Measurements from ENCODE around the gene NRROS. TPM values are rescaled to one million over a fixed set of nuclear protein-coding genes. Genes with fewer than 3 reads are reported as not detected.

The NRROS gene
- total and polyA plus RNA-seq, 4 experiments from 2014 or later = 4.6 to 20.0 (median 11.9) TPM

- ChIA-PET POLR2A (ENCODE audit: partially characterized antibody) (interaction anchor here (0.7 to 8.3 kb wide), 3 partner anchors 14 to 76 kb away, joined by 3 to 101 read pairs (median 3); no protein-coding TSS in a partner anchor), CTCF (ENCODE audit: partially characterized antibody) (interaction anchor here (0.9 to 2.0 kb wide), 6 partner anchors 12 to 41 kb away, joined by 3 to 11 read pairs (median 4); no protein-coding TSS in a partner anchor)
- Mint-ChIP-seq H3K4me1 (peaks cover 53 to 90% (median 68%) of the 10 kb centered on the region in 4 donors), H3K4me3 (peak overlapping the region in 4 of 8 donors; percentile 13 to 63 (median 52)), H3K9me3 (no peaks in the 10 kb centered on the region), H3K27ac (peak overlapping the region; percentile 75 to 88 (median 85)), H3K36me3 (peaks cover 31 to 46% of the 10 kb centered on the region in 2 donors), H3K27me3 (no peaks in the 10 kb centered on the region)
- peak in 1 of 5 donors; percentile 46 for DNase-seq
- Histone ChIP-seq H3K27me3 (ENCODE audit: insufficient read depth, low read length) (no peaks in the 10 kb centered on the region), H3K27ac (ENCODE audit: low read depth, low read length) (no peak overlapping the region), H3K9me3 (ENCODE audit: control insufficient read depth in 1 of 2, low read length in 2 of 2) (no peaks in the 10 kb centered on the region), H3K4me1 (ENCODE audit: insufficient read depth, low read length) (peaks cover 84% of the 10 kb centered on the region), H3K36me3 (ENCODE audit: insufficient read depth, low read length) (no peaks in the 10 kb centered on the region), H3K4me3 (ENCODE audit: low read length in 2 of 2) (no peak overlapping the region)
- intact Hi-C loops (cut with micrococcal nuclease) = no loop called here
Observed at GRCh38 chr3:196645096-196645495, 5.6 kb downstream of the NRROS start.

- ChIA-PET POLR2A (ENCODE audit: partially characterized antibody) (interaction anchor here (0.9 to 8.3 kb wide), 2 partner anchors 15 to 17 kb away, joined by 3 to 101 read pairs; no protein-coding TSS in a partner anchor), CTCF (ENCODE audit: partially characterized antibody) (interaction anchor here (0.9 to 2.0 kb wide), 5 partner anchors 14 to 42 kb away, joined by 3 to 11 read pairs (median 5); no protein-coding TSS in a partner anchor)
- intact Hi-C loops (cut with micrococcal nuclease) = no loop called here
- Mint-ChIP-seq H3K27me3 (no peaks in the 10 kb centered on the region), H3K27ac (peak overlapping the region in 6 of 7 donors; percentile 46 to 92 (median 69)), H3K4me1 (peaks cover 53 to 90% (median 68%) of the 10 kb centered on the region in 4 donors), H3K9me3 (no peaks in the 10 kb centered on the region), H3K4me3 (peak overlapping the region in 4 of 8 donors; percentile 32 to 63 (median 43)), H3K36me3 (peaks cover 34 to 42% of the 10 kb centered on the region in 2 donors)
- Histone ChIP-seq H3K27me3 (ENCODE audit: insufficient read depth, low read length) (no peaks in the 10 kb centered on the region), H3K9me3 (ENCODE audit: control insufficient read depth in 1 of 2, low read length in 2 of 2) (no peaks in the 10 kb centered on the region), H3K27ac (ENCODE audit: low read depth, low read length) (no peak overlapping the region), H3K36me3 (ENCODE audit: insufficient read depth, low read length) (no peaks in the 10 kb centered on the region), H3K4me3 (ENCODE audit: low read length in 2 of 2) (no peak overlapping the region), H3K4me1 (ENCODE audit: insufficient read depth, low read length) (peaks cover 86% of the 10 kb centered on the region)
- DNase-seq = no peak
Observed at GRCh38 chr3:196645897-196646665, 6.6 kb downstream of the NRROS start.

GRCh38 chr3:196646666-196647216 is 7.2 kb downstream of the NRROS start:
- Histone ChIP-seq H3K36me3 (ENCODE audit: insufficient read depth, low read length) (no peaks in the 10 kb centered on the region), H3K4me1 (ENCODE audit: insufficient read depth, low read length) (peaks cover 86% of the 10 kb centered on the region), H3K4me3 (ENCODE audit: low read length in 2 of 2) (no peak overlapping the region), H3K27ac (ENCODE audit: low read depth, low read length) (no peak overlapping the region), H3K9me3 (ENCODE audit: control insufficient read depth in 1 of 2, low read length in 2 of 2) (no peaks in the 10 kb centered on the region), H3K27me3 (ENCODE audit: insufficient read depth, low read length) (no peaks in the 10 kb centered on the region)
- intact Hi-C loops (cut with micrococcal nuclease) = no loop called here
- peak overlapping the region in 4 of 7 donors; percentile 61 to 91 (median 80) for H3K27ac Mint-ChIP-seq
- DNase-seq = no peak
- no peaks in the 10 kb centered on the region for H3K9me3 Mint-ChIP-seq
- peaks cover 54 to 92% (median 68%) of the 10 kb centered on the region in 4 donors for H3K4me1 Mint-ChIP-seq
- H3K4me3 Mint-ChIP-seq = peak overlapping the region in 3 of 8 donors; percentile 14 to 54 (median 53)
- POLR2A ChIA-PET (ENCODE audit: partially characterized antibody) = no interaction called here
- peaks cover 34 to 39% of the 10 kb centered on the region in 2 donors for H3K36me3 Mint-ChIP-seq
- CTCF ChIA-PET (ENCODE audit: partially characterized antibody) = no interaction called here
- H3K27me3 Mint-ChIP-seq = no peaks in the 10 kb centered on the region

GRCh38 chr3:196650740-196651311 is 11.3 kb downstream of the NRROS start:
- POLR2A ChIA-PET (ENCODE audit: partially characterized antibody) = interaction anchor here (0.7 to 1.6 kb wide), 3 partner anchors 12 to 41 kb away, joined by 3 to 4 read pairs (median 4); partner anchors contain the start of gene NRROS
- no peak overlapping the region for H3K27ac ChIP-seq (ENCODE audit: low read depth, low read length)

GRCh38 chr3:196651819-196652218 is 12.3 kb downstream of the NRROS start:
- intact Hi-C loops (cut with micrococcal nuclease) = no loop called here
- POLR2A ChIA-PET (ENCODE audit: partially characterized antibody) = interaction anchor here (1.5 to 1.6 kb wide), 2 partner anchors 13 to 20 kb away, joined by 4 read pairs; partner anchors contain the start of gene NRROS

More at GRCh38 chr3:196650740-196651311, 11.3 kb downstream of the NRROS start:
- peak overlapping the region in 2 of 8 donors; percentile 26 to 48 for H3K4me3 Mint-ChIP-seq
- peaks cover 23% of the 10 kb centered on the region for H3K36me3 ChIP-seq (ENCODE audit: insufficient read depth, low read length)
- CTCF ChIA-PET (ENCODE audit: partially characterized antibody) = interaction anchor here (0.9 to 1.6 kb wide), 5 partner anchors 13 to 41 kb away, joined by 3 to 7 read pairs (median 5); no protein-coding TSS in a partner anchor
- H3K9me3 ChIP-seq (ENCODE audit: control insufficient read depth in 1 of 2, low read length in 2 of 2) = no peaks in the 10 kb centered on the region
- peaks cover 23 to 49% of the 10 kb centered on the region in 2 donors for H3K36me3 Mint-ChIP-seq
- H3K9me3 Mint-ChIP-seq = no peaks in the 10 kb centered on the region
- H3K4me1 Mint-ChIP-seq = peaks cover 30 to 76% (median 50%) of the 10 kb centered on the region in 4 donors
- peak overlapping the region in 6 of 7 donors; percentile 43 to 84 (median 76) for H3K27ac Mint-ChIP-seq
- H3K4me1 ChIP-seq (ENCODE audit: insufficient read depth, low read length) = peaks cover 59% of the 10 kb centered on the region
- DNase-seq = no peak
- H3K4me3 ChIP-seq (ENCODE audit: low read length in 2 of 2) = no peak overlapping the region
- intact Hi-C loops (cut with micrococcal nuclease) = no loop called here
- H3K27me3 ChIP-seq (ENCODE audit: insufficient read depth, low read length) = no peaks in the 10 kb centered on the region
- no peaks in the 10 kb centered on the region for H3K27me3 Mint-ChIP-seq

GRCh38 chr3:196652961-196653795 is 13.7 kb downstream of the NRROS start:
- intact Hi-C loops (cut with micrococcal nuclease) = no loop called here
- no peak overlapping the region for H3K4me3 ChIP-seq (ENCODE audit: low read length in 2 of 2)
- no peaks in the 10 kb centered on the region for H3K9me3 ChIP-seq (ENCODE audit: control insufficient read depth in 1 of 2, low read length in 2 of 2)
- Mint-ChIP-seq H3K36me3 (peaks cover 26 to 63% of the 10 kb centered on the region in 2 donors), H3K9me3 (no peaks in the 10 kb centered on the region), H3K4me1 (peaks cover 22 to 55% (median 34%) of the 10 kb centered on the region in 4 donors), H3K27me3 (no peaks in the 10 kb centered on the region), H3K4me3 (peak overlapping the region in 1 of 8 donors; percentile 2), H3K27ac (peak overlapping the region in 6 of 7 donors; percentile 61 to 93 (median 72))
- H3K27me3 ChIP-seq (ENCODE audit: insufficient read depth, low read length) = no peaks in the 10 kb centered on the region
- no peak for DNase-seq
- CTCF ChIA-PET (ENCODE audit: partially characterized antibody) = interaction anchor here (0.8 to 1.0 kb wide), 2 partner anchors 21 to 31 kb away, joined by 4 to 5 read pairs; no protein-coding TSS in a partner anchor
- peaks cover 39% of the 10 kb centered on the region for H3K36me3 ChIP-seq (ENCODE audit: insufficient read depth, low read length)
- H3K4me1 ChIP-seq (ENCODE audit: insufficient read depth, low read length) = peaks cover 37% of the 10 kb centered on the region
- H3K27ac ChIP-seq (ENCODE audit: low read depth, low read length) = no peak overlapping the region
- POLR2A ChIA-PET (ENCODE audit: partially characterized antibody) = interaction anchor here (1.0 to 1.3 kb wide), 3 partner anchors 11 to 21 kb away, joined by 3 to 4 read pairs (median 3); partner anchors contain the start of gene NRROS

More at GRCh38 chr3:196651819-196652218, 12.3 kb downstream of the NRROS start:
- Histone ChIP-seq H3K4me1 (ENCODE audit: insufficient read depth, low read length) (peaks cover 49% of the 10 kb centered on the region), H3K27me3 (ENCODE audit: insufficient read depth, low read length) (no peaks in the 10 kb centered on the region), H3K36me3 (ENCODE audit: insufficient read depth, low read length) (peaks cover 32% of the 10 kb centered on the region), H3K4me3 (ENCODE audit: low read length in 2 of 2) (no peak overlapping the region), H3K27ac (ENCODE audit: low read depth, low read length) (peak overlapping the region; percentile 13), H3K9me3 (ENCODE audit: control insufficient read depth in 1 of 2, low read length in 2 of 2) (no peaks in the 10 kb centered on the region)
- Mint-ChIP-seq H3K9me3 (no peaks in the 10 kb centered on the region), H3K36me3 (peaks cover 23 to 58% of the 10 kb centered on the region in 2 donors), H3K4me1 (peaks cover 25 to 66% (median 41%) of the 10 kb centered on the region in 4 donors), H3K27ac (peak overlapping the region; percentile 32 to 85 (median 74)), H3K4me3 (no peak overlapping the region), H3K27me3 (no peaks in the 10 kb centered on the region)
- DNase-seq = no peak
- CTCF ChIA-PET (ENCODE audit: partially characterized antibody) = interaction anchor here (1.0 to 1.6 kb wide), 2 partner anchors 33 to 42 kb away, joined by 5 to 6 read pairs; no protein-coding TSS in a partner anchor
